Astrocyte (in vitro differentiated cells and primary cell): ENCODE measurements around the gene BAIAP3. TPM values are rescaled to one million over a fixed set of nuclear protein-coding genes. Genes with fewer than 3 reads are reported as not detected.

Source experiments
- DNase-seq: peaks from one replicate; pipeline ENCODE4 v3.0.0-alpha.2; 2010; ENCODE audit warnings: low read depth
- FAIRE-seq: peaks from 2 replicates; lab custom pipeline; 2011; peaks lifted over from hg19 to GRCh38; lab: Jason Lieb, UNC
- H2AFZ ChIP-seq: 2 replicates; pipeline ENCODE4 v1.6.0; 2012; ENCODE audit warnings: low read depth, low read length, inconsistent platforms
- H3K27ac ChIP-seq: 2 replicates; pipeline ENCODE4 v1.5.1; 2011; ENCODE audit warnings: low read depth, low read length, inconsistent platforms
- H3K27me3 ChIP-seq: 2 replicates; pipeline ENCODE4 v1.6.0; 2011; ENCODE audit warnings: low read length, inconsistent platforms; ENCODE audit not compliant: insufficient read depth
- H3K36me3 ChIP-seq: 2 replicates; pipeline ENCODE4 v1.5.1; 2011; ENCODE audit warnings: low read length, inconsistent platforms; ENCODE audit not compliant: insufficient read depth
- H3K4me1 ChIP-seq: 2 replicates; pipeline ENCODE4 v1.5.1; 2011; ENCODE audit warnings: low read length, inconsistent platforms; ENCODE audit not compliant: insufficient read depth
- H3K4me2 ChIP-seq: 2 replicates; pipeline ENCODE4 v1.6.0; 2012; ENCODE audit warnings: low read length, inconsistent platforms
- H3K4me3 ChIP-seq: 2 replicates; pipeline ENCODE4 v1.5.1; 2011; ENCODE audit warnings: low read depth, mild to moderate bottlenecking, low read length, inconsistent platforms; ENCODE audit not compliant: insufficient read depth
- H3K79me2 ChIP-seq: 2 replicates; pipeline ENCODE4 v1.6.0; 2012; ENCODE audit warnings: mild to moderate bottlenecking, low read length, inconsistent platforms; ENCODE audit not compliant: insufficient read depth
- H3K9ac ChIP-seq: 2 replicates; pipeline ENCODE4 v1.6.0; 2012; ENCODE audit warnings: mild to moderate bottlenecking, low read length, inconsistent platforms
- H3K9me3 ChIP-seq: 2 replicates; pipeline ENCODE4 v1.5.1; 2012; ENCODE audit warnings: low read depth, mild to moderate bottlenecking, low read length, inconsistent platforms; ENCODE audit not compliant: insufficient read depth
- H4K20me1 ChIP-seq: 2 replicates; pipeline ENCODE4 v1.6.0; 2012; ENCODE audit warnings: low read length, inconsistent platforms; ENCODE audit not compliant: insufficient read depth
- H3K27ac Mint-ChIP-seq: one replicate; pipeline ENCODE4 v1.8.0; 2021; ENCODE audit warnings: mild to moderate bottlenecking, mixed read lengths; ENCODE audit not compliant: unreplicated experiment
- H3K27me3 Mint-ChIP-seq: one replicate; pipeline ENCODE4 v1.8.0; 2021; ENCODE audit warnings: low read depth, mixed read lengths; ENCODE audit not compliant: unreplicated experiment
- H3K36me3 Mint-ChIP-seq: one replicate; pipeline ENCODE4 v1.8.0; 2021; ENCODE audit warnings: low read depth, mixed read lengths; ENCODE audit not compliant: unreplicated experiment
- H3K4me1 Mint-ChIP-seq: one replicate; pipeline ENCODE4 v1.8.0; 2021; ENCODE audit warnings: low read depth, mixed read lengths; ENCODE audit not compliant: unreplicated experiment
- H3K4me3 Mint-ChIP-seq: one replicate; pipeline ENCODE4 v1.8.0; 2021; ENCODE audit warnings: mild to moderate bottlenecking, moderate library complexity, mixed read lengths; ENCODE audit not compliant: unreplicated experiment
- H3K9me3 Mint-ChIP-seq: one replicate; pipeline ENCODE4 v1.8.0; 2021; ENCODE audit warnings: mild to moderate bottlenecking, mixed read lengths; ENCODE audit not compliant: unreplicated experiment
- EZH2 ChIP-seq: IDR thresholded peaks from 2 replicates; pipeline ENCODE4 v1.6.1; 2012; ENCODE audit warnings: mild to moderate bottlenecking, low read length, inconsistent platforms; ENCODE audit not compliant: insufficient read depth
- total RNA-seq: library from RNA; stranded (reverse); gene quantifications from 2 replicates; pipeline ENCODE4 v1.2.1, GENCODE V29; 2021
- TF ChIP-seq, protein P1 (sequence below): IDR thresholded peaks from 2 replicates; pipeline ENCODE4 v1.5.1; 2011; ENCODE audit warnings: low read depth, mild to moderate bottlenecking, inconsistent platforms, low read length, moderate library complexity; ENCODE audit not compliant: insufficient read depth

Gene BAIAP3
- total RNA-seq, 1 donor from 2014 or later: 2.6 TPM

DNA sequence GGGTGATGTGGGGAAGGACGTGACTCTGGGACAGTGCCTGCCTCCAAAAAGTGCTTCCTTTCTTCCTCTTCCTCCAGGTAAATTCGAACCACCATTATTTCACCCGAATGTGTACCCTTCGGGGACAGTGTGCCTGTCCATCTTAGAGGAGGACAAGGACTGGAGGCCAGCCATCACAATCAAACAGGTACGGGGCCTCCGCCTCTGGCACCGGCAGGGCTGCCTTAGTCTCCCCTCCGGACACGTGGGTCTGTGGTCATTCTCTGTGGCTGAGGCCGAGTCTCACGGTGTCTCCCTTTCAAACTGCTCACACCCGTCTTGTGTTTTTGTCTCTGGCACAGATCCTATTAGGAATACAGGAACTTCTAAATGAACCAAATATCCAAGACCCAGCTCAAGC, 13.3 kb upstream of the BAIAP3 start:
- Histone ChIP-seq H3K9ac (no peak overlapping the region), H3K4me2 (no peak overlapping the region), H3K4me3 (no peak overlapping the region), H3K9me3 (no peaks in the 10 kb centered on the region), H2AFZ (no peak overlapping the region), H3K27me3 (no peaks in the 10 kb centered on the region), H3K36me3 (peaks cover 46% of the 10 kb centered on the region), H3K27ac (no peak overlapping the region), H4K20me1 (peaks cover 79% of the 10 kb centered on the region), H3K4me1 (no peaks in the 10 kb centered on the region), H3K79me2 (peaks cover 50% of the 10 kb centered on the region)
- Mint-ChIP-seq H3K4me3 (no peak overlapping the region), H3K4me1 (no peaks in the 10 kb centered on the region), H3K36me3 (peaks cover 10% of the 10 kb centered on the region), H3K9me3 (no peaks in the 10 kb centered on the region), H3K27ac (no peak overlapping the region), H3K27me3 (no peaks in the 10 kb centered on the region)
- FAIRE-seq (no peak), DNase-seq (no peak)
- no peak for TF ChIP-seq EZH2
- TF ChIP-seq, protein P1, sequence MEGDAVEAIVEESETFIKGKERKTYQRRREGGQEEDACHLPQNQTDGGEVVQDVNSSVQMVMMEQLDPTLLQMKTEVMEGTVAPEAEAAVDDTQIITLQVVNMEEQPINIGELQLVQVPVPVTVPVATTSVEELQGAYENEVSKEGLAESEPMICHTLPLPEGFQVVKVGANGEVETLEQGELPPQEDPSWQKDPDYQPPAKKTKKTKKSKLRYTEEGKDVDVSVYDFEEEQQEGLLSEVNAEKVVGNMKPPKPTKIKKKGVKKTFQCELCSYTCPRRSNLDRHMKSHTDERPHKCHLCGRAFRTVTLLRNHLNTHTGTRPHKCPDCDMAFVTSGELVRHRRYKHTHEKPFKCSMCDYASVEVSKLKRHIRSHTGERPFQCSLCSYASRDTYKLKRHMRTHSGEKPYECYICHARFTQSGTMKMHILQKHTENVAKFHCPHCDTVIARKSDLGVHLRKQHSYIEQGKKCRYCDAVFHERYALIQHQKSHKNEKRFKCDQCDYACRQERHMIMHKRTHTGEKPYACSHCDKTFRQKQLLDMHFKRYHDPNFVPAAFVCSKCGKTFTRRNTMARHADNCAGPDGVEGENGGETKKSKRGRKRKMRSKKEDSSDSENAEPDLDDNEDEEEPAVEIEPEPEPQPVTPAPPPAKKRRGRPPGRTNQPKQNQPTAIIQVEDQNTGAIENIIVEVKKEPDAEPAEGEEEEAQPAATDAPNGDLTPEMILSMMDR: no peak

DNA sequence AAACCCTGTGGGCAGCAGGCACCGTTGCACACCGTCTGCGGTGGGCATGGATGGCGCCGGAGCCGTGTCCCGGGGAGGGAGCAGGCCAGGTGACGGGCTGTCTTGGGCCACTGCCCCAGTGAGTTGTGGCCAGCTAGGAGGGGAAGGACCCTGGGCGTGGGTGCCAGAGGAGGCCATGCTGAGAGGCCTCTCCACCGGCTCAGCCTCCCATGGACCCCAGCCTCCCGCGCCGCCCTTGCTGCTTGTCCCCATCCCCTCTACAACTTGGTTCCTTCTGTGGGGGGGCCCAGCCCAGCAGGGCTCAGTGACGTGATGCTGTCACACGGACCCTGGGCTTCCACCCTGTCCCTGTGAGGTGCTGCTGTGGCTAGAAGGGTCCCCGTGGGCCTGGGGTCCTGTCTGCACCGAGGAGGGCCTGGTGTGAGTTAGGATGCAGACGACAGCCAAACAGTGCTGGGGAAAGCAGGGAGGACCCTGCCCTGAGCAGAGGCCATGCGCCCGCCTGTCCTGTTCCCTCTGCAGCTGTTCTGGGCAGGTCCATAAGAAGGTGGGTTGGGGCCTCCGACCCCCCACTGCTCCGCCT, 12.7 kb upstream of the BAIAP3 start:
- Histone ChIP-seq H3K9me3 (no peaks in the 10 kb centered on the region), H3K4me3 (no peak overlapping the region), H2AFZ (no peak overlapping the region), H4K20me1 (peaks cover 79% of the 10 kb centered on the region), H3K27me3 (no peaks in the 10 kb centered on the region), H3K4me1 (no peaks in the 10 kb centered on the region), H3K9ac (no peak overlapping the region), H3K27ac (no peak overlapping the region), H3K79me2 (peaks cover 43% of the 10 kb centered on the region), H3K4me2 (no peak overlapping the region), H3K36me3 (peaks cover 46% of the 10 kb centered on the region)
- Mint-ChIP-seq H3K36me3 (peaks cover 10% of the 10 kb centered on the region), H3K4me1 (no peaks in the 10 kb centered on the region), H3K27me3 (no peaks in the 10 kb centered on the region), H3K27ac (no peak overlapping the region), H3K9me3 (no peaks in the 10 kb centered on the region), H3K4me3 (no peak overlapping the region)
- FAIRE-seq (no peak), DNase-seq (no peak)
- TF ChIP-seq, protein P1: no peak
- TF ChIP-seq EZH2: no peak

DNA sequence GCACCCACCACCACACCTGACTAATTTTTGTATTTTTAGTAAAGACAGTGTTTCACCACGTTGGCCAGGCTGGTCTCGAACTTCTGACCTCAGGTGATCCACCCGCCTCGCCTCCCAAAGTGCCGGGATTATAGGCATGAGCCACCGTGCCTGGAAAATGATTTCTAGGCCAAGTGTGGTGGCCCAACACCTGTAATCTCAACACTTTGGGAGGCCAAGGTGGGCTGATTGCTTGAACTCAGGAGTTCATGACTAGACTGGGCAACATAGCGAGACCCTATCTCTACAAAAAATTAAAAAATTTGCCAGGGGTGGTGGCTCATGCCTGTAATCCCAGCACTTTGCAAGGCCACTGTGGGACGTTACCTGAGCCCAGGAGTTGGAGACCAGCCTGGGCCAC, 11.0 kb upstream of the BAIAP3 start:
- H3K27ac Mint-ChIP-seq: no peak overlapping the region
- no peak overlapping the region for H3K9ac ChIP-seq
- H3K79me2 ChIP-seq: peaks cover 26% of the 10 kb centered on the region
- peaks cover 30% of the 10 kb centered on the region for H3K36me3 ChIP-seq
- H3K27me3 Mint-ChIP-seq: no peaks in the 10 kb centered on the region
- DNase-seq: no peak
- no peak overlapping the region for H3K4me3 ChIP-seq
- no peak overlapping the region for H3K4me2 ChIP-seq
- H3K4me1 Mint-ChIP-seq: no peaks in the 10 kb centered on the region
- H4K20me1 ChIP-seq: peaks cover 66% of the 10 kb centered on the region
- peaks cover 3% of the 10 kb centered on the region for H3K9me3 Mint-ChIP-seq
- no peaks in the 10 kb centered on the region for H3K4me1 ChIP-seq
- H3K4me3 Mint-ChIP-seq: no peak overlapping the region
- no peak overlapping the region for H2AFZ ChIP-seq
- peaks cover 5% of the 10 kb centered on the region for H3K36me3 Mint-ChIP-seq
- no peaks in the 10 kb centered on the region for H3K27me3 ChIP-seq
- no peak for TF ChIP-seq EZH2
- TF ChIP-seq, protein P1: no peak
- no peak for FAIRE-seq
- no peak overlapping the region for H3K27ac ChIP-seq
- H3K9me3 ChIP-seq: no peaks in the 10 kb centered on the region
